RPMI8226 (cell line): ENCODE results near the gene REV3L.

Experiments used
- DNase-seq: peaks from one replicate; pipeline ENCODE4 v3.0.0-alpha.2; 2015

REV3L gene

GRCh38 chr6:111423055-111423633, 59.9 kb downstream of the REV3L start:
- DNase-seq, result no peak

GRCh38 chr6:111418971-111419693, 63.9 kb downstream of the REV3L start:
- DNase-seq, result no peak

- no peak for DNase-seq
Observed at GRCh38 chr6:111417946-111418345, 65.1 kb downstream of the REV3L start.

GRCh38 chr6:111417181-111417585, 65.8 kb downstream of the REV3L start:
- DNase-seq, result no peak

GRCh38 chr6:111416529-111416928, 66.5 kb downstream of the REV3L start:
- no peak for DNase-seq

GRCh38 chr6:111414373-111414772, 68.6 kb downstream of the REV3L start:
- DNase-seq, result no peak

- DNase-seq, result no peak
Observed at GRCh38 chr6:111411978-111412566, 70.9 kb downstream of the REV3L start.

- no peak for DNase-seq
Observed at GRCh38 chr6:111411046-111411445, 72.0 kb downstream of the REV3L start.

- DNase-seq, result no peak
Observed at GRCh38 chr6:111410371-111410770, 72.6 kb downstream of the REV3L start.

- no peak for DNase-seq
Observed at GRCh38 chr6:111409430-111409829, 73.6 kb downstream of the REV3L start.

- DNase-seq, result no peak
Observed at GRCh38 chr6:111407686-111408085, 75.3 kb downstream of the REV3L start.

GRCh38 chr6:111406200-111406721, 76.8 kb downstream of the REV3L start:
- peak; percentile 77 for DNase-seq

- DNase-seq, result no peak
Observed at GRCh38 chr6:111403388-111403787, 79.6 kb downstream of the REV3L start.

GRCh38 chr6:111399626-111400025, 83.4 kb downstream of the REV3L start:
- DNase-seq, result no peak

GRCh38 chr6:111388681-111389080, 94.3 kb downstream of the REV3L start:
- no peak for DNase-seq

GRCh38 chr6:111382476-111383294, 100.3 kb downstream of the REV3L start:
- DNase-seq, result no peak

GRCh38 chr6:111381728-111382127, 101.3 kb downstream of the REV3L start:
- no peak for DNase-seq

GRCh38 chr6:111381123-111381522, 101.9 kb downstream of the REV3L start:
- DNase-seq, result no peak

- no peak for DNase-seq
Observed at GRCh38 chr6:111379831-111380230, 103.2 kb downstream of the REV3L start.

GRCh38 chr6:111379302-111379701, 103.7 kb downstream of the REV3L start:
- no peak for DNase-seq

GRCh38 chr6:111377558-111378120, 105.4 kb downstream of the REV3L start:
- no peak for DNase-seq

- no peak for DNase-seq
Observed at GRCh38 chr6:111367393-111368088, 115.5 kb downstream of the REV3L start.
